ENCODE results near the gene UNC5A.

Gene UNC5A

GRCh38 chr5:176883700-176884570 lies 73.6 kb downstream of the UNC5A start:
- no peaks in the 10 kb centered on the region for H3K4me1 ChIP-seq (ENCODE audit: control insufficient read depth, insufficient read depth, low read length)
- no peaks in the 10 kb centered on the region for H3K9me3 ChIP-seq (ENCODE audit: control insufficient read depth, insufficient read depth, low read depth, low read length)
- no peaks in the 10 kb centered on the region for H3K36me3 ChIP-seq (ENCODE audit: control insufficient read depth, insufficient read depth, low read length)
- H3K9ac ChIP-seq (ENCODE audit: low read length), result no peak overlapping the region
- H3K27me3 ChIP-seq (ENCODE audit: control insufficient read depth, insufficient read depth, low read length), result no peaks in the 10 kb centered on the region
- no peak overlapping the region for H3K4me3 ChIP-seq (ENCODE audit: low read depth, low read length)
- no peak overlapping the region for H3K27ac ChIP-seq (ENCODE audit: low read depth, low read length)

GRCh38 chr5:176884571-176884890 lies 74.2 kb downstream of the UNC5A start:
- H3K9me3 ChIP-seq (ENCODE audit: control insufficient read depth, insufficient read depth, low read depth, low read length), result no peaks in the 10 kb centered on the region
- no peaks in the 10 kb centered on the region for H3K36me3 ChIP-seq (ENCODE audit: control insufficient read depth, insufficient read depth, low read length)
- no peak overlapping the region for H3K4me3 ChIP-seq (ENCODE audit: low read depth, low read length)
- no peaks in the 10 kb centered on the region for H3K27me3 ChIP-seq (ENCODE audit: control insufficient read depth, insufficient read depth, low read length)
- H3K4me1 ChIP-seq (ENCODE audit: control insufficient read depth, insufficient read depth, low read length), result no peaks in the 10 kb centered on the region
- no peak overlapping the region for H3K27ac ChIP-seq (ENCODE audit: low read depth, low read length)
- no peak overlapping the region for H3K9ac ChIP-seq (ENCODE audit: low read length)

- no peaks in the 10 kb centered on the region for H3K9me3 ChIP-seq (ENCODE audit: control insufficient read depth, insufficient read depth, low read depth, low read length)
- H3K9ac ChIP-seq (ENCODE audit: low read length), result no peak overlapping the region
- H3K36me3 ChIP-seq (ENCODE audit: control insufficient read depth, insufficient read depth, low read length), result no peaks in the 10 kb centered on the region
- no peaks in the 10 kb centered on the region for H3K27me3 ChIP-seq (ENCODE audit: control insufficient read depth, insufficient read depth, low read length)
- no peaks in the 10 kb centered on the region for H3K4me1 ChIP-seq (ENCODE audit: control insufficient read depth, insufficient read depth, low read length)
- H3K27ac ChIP-seq (ENCODE audit: low read depth, low read length), result no peak overlapping the region
- H3K4me3 ChIP-seq (ENCODE audit: low read depth, low read length), result no peak overlapping the region
These were observed 76.2 kb downstream of the UNC5A start for GRCh38 chr5:176886336-176887251.

DNA sequence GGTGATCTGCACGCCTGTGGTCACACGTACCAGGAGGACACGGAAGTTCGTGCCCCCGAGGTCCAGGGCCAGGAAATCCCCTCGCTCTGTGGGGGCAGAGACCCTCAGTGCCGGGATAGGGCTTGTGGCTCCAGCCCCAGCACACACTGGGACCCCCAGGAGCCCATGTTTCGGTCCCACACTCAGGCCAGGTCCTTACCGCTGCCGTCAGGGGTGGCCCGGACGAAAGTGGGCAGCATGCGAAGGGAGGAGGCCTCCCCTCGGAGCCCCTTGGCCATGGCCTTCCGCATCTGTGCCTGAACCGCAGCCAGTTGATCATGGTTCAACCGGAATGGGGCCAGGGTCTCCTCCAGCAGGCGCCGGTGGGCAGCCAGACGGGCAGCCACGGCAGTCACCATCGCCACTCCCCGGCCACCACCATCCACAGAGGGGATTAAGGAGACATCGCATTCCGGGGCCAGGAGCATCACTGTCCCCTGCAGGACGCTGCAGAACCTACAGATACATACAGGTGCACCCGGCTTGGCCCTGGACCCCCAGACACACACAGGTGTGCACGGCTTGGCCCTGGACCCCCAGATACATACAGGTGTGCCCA lies 77.0 kb downstream of the UNC5A start:
- Histone ChIP-seq H3K9ac (ENCODE audit: low read length) (no peak overlapping the region), H3K36me3 (ENCODE audit: control insufficient read depth, insufficient read depth, low read length) (no peaks in the 10 kb centered on the region), H3K4me3 (ENCODE audit: low read depth, low read length) (no peak overlapping the region), H3K27me3 (ENCODE audit: control insufficient read depth, insufficient read depth, low read length) (no peaks in the 10 kb centered on the region), H3K27ac (ENCODE audit: low read depth, low read length) (no peak overlapping the region), H3K9me3 (ENCODE audit: control insufficient read depth, insufficient read depth, low read depth, low read length) (no peaks in the 10 kb centered on the region), H3K4me1 (ENCODE audit: control insufficient read depth, insufficient read depth, low read length) (no peaks in the 10 kb centered on the region)

- H3K27me3 ChIP-seq (ENCODE audit: control insufficient read depth, insufficient read depth, low read length), result no peaks in the 10 kb centered on the region
- H3K9me3 ChIP-seq (ENCODE audit: control insufficient read depth, insufficient read depth, low read depth, low read length), result no peaks in the 10 kb centered on the region
- H3K4me3 ChIP-seq (ENCODE audit: low read depth, low read length), result no peak overlapping the region
- no peaks in the 10 kb centered on the region for H3K4me1 ChIP-seq (ENCODE audit: control insufficient read depth, insufficient read depth, low read length)
- no peak overlapping the region for H3K27ac ChIP-seq (ENCODE audit: low read depth, low read length)
- H3K9ac ChIP-seq (ENCODE audit: low read length), result no peak overlapping the region
- H3K36me3 ChIP-seq (ENCODE audit: control insufficient read depth, insufficient read depth, low read length), result no peaks in the 10 kb centered on the region
These were observed 77.9 kb downstream of the UNC5A start for GRCh38 chr5:176888016-176888864.

DNA sequence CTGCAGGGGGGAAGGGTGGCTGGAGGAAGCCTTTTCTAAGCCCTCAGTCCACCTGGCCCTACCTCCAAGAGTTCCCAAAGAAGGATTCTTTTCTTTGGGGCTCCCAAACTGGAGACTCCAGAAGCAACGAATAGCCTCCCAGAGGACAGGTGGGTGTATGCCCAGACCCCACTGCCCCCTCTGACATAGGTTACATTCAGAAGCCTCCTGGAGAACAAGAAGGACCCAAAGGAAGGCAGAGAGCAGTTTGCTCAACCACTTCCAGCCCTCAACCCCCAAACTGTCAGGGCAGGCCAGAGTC lies 78.5 kb downstream of the UNC5A start:
- Histone ChIP-seq H3K27ac (ENCODE audit: low read depth, low read length) (no peak overlapping the region), H3K4me3 (ENCODE audit: low read depth, low read length) (no peak overlapping the region), H3K27me3 (ENCODE audit: control insufficient read depth, insufficient read depth, low read length) (no peaks in the 10 kb centered on the region), H3K36me3 (ENCODE audit: control insufficient read depth, insufficient read depth, low read length) (no peaks in the 10 kb centered on the region), H3K4me1 (ENCODE audit: control insufficient read depth, insufficient read depth, low read length) (no peaks in the 10 kb centered on the region), H3K9me3 (ENCODE audit: control insufficient read depth, insufficient read depth, low read depth, low read length) (no peaks in the 10 kb centered on the region), H3K9ac (ENCODE audit: low read length) (no peak overlapping the region)

- no peak overlapping the region for H3K27ac ChIP-seq (ENCODE audit: low read depth, low read length)
- no peaks in the 10 kb centered on the region for H3K9me3 ChIP-seq (ENCODE audit: control insufficient read depth, insufficient read depth, low read depth, low read length)
- H3K36me3 ChIP-seq (ENCODE audit: control insufficient read depth, insufficient read depth, low read length), result no peaks in the 10 kb centered on the region
- no peaks in the 10 kb centered on the region for H3K27me3 ChIP-seq (ENCODE audit: control insufficient read depth, insufficient read depth, low read length)
- no peaks in the 10 kb centered on the region for H3K4me1 ChIP-seq (ENCODE audit: control insufficient read depth, insufficient read depth, low read length)
- no peak overlapping the region for H3K9ac ChIP-seq (ENCODE audit: low read length)
- no peak overlapping the region for H3K4me3 ChIP-seq (ENCODE audit: low read depth, low read length)
These were observed 79.2 kb downstream of the UNC5A start for GRCh38 chr5:176889321-176890280.

GRCh38 chr5:176890455-176891330 lies 80.3 kb downstream of the UNC5A start:
- no peaks in the 10 kb centered on the region for H3K36me3 ChIP-seq (ENCODE audit: control insufficient read depth, insufficient read depth, low read length)
- H3K4me3 ChIP-seq (ENCODE audit: low read depth, low read length), result no peak overlapping the region
- H3K27me3 ChIP-seq (ENCODE audit: control insufficient read depth, insufficient read depth, low read length), result no peaks in the 10 kb centered on the region
- H3K9ac ChIP-seq (ENCODE audit: low read length), result no peak overlapping the region
- H3K9me3 ChIP-seq (ENCODE audit: control insufficient read depth, insufficient read depth, low read depth, low read length), result no peaks in the 10 kb centered on the region
- H3K4me1 ChIP-seq (ENCODE audit: control insufficient read depth, insufficient read depth, low read length), result no peaks in the 10 kb centered on the region
- H3K27ac ChIP-seq (ENCODE audit: low read depth, low read length), result no peak overlapping the region

DNA sequence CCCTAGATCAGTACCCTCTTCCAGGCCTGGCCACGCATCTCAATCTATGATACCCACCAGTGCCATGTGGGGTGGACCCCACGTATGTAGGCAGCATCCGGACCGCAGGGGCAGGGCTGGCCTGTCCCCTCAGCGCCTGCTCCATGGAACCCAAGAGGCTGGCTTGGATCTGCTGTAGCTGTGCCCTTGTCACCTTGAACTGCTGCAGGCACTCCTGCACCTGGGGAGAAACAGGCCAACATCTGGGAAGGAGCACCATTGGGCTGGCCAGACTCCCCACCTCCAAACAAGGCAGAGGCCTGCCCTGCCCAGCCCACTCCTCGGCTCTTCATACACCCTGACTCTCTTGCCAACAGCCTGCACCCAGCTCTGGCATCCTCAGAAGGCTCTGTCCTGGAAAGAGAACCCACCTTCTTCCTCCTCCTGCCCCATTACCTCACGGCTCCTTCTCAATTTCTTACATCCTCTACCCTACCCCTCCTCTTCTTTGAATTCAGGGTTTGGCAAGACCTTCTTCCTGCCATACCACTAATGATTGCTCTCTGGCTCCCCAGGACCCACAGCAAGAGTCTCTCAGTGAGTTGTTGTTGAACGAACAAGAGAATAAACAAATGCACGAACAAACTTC lies 81.1 kb downstream of the UNC5A start:
- H3K36me3 ChIP-seq (ENCODE audit: control insufficient read depth, insufficient read depth, low read length), result no peaks in the 10 kb centered on the region
- H3K4me3 ChIP-seq (ENCODE audit: low read depth, low read length), result no peak overlapping the region
- H3K27ac ChIP-seq (ENCODE audit: low read depth, low read length), result no peak overlapping the region
- H3K9me3 ChIP-seq (ENCODE audit: control insufficient read depth, insufficient read depth, low read depth, low read length), result no peaks in the 10 kb centered on the region
- no peaks in the 10 kb centered on the region for H3K4me1 ChIP-seq (ENCODE audit: control insufficient read depth, insufficient read depth, low read length)
- H3K9ac ChIP-seq (ENCODE audit: low read length), result no peak overlapping the region
- H3K27me3 ChIP-seq (ENCODE audit: control insufficient read depth, insufficient read depth, low read length), result no peaks in the 10 kb centered on the region
